ENCODE measurements around the gene ANKRD22.

DNA sequence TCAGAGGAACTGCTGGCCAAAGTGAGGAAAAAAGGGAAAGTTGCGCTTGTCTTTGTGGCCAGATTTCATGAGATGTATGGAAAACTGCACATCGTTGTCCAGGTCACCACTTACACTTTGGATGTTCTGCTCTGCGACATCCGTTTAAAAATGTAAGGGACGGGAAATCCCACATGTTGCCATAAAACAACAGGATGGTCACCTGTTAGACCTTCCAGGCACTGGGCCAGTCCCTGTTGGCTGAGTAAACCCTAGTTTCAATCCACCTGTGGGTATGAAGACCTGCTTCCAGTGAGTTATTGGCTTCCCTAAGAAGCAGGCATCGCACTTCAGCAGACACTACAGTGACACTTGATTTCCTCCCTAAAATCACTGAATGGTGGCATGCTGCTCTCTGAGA, 25.7 kb upstream of the ANKRD22 start:
- TF ChIP-seq TAF1 (IDR thresholded peaks at IDR 0.05; ENCODE audit: borderline replicate concordance, insufficient read depth, low read length) (no peak), SIN3A (IDR thresholded peaks at IDR 0.05; ENCODE audit: borderline replicate concordance, insufficient read depth, low read length) (no peak), POLR2AphosphoS5 (IDR thresholded peaks at IDR 0.05; ENCODE audit: low read depth, low read length) (no peak)

All from PFSK-1 (cell line).